WTC11 (cell line): ENCODE data around the gene DENND5A. TPM values are rescaled to one million over a fixed set of nuclear protein-coding genes. Genes with fewer than 3 reads are reported as not detected.

Source experiments
- ATAC-seq: fragments of 200-7000 bp; cut with Tn5 transposase; 2 replicates; pipeline ENCODE4 v1.10.0; 2021; ENCODE audit warnings: mild to moderate bottlenecking, moderate library complexity
- CTCF ChIA-PET: fragments of 300-600 bp; sonication (Branson Sonifier 250); formaldehyde crosslinking; loops from one replicate; lab custom pipeline; 2021; ENCODE audit warnings: antibody characterized with exemption; lab: Charles Lee
- POLR2A ChIA-PET: fragments of 350-600 bp; sonication (Branson Sonifier 250); formaldehyde crosslinking; loops from one replicate; lab custom pipeline; 2021; ENCODE audit warnings: antibody characterized with exemption; lab: Charles Lee
- DNase-seq: peaks from one replicate; pipeline ENCODE4 v3.0.0; 2021; ENCODE audit warnings: low spot score
- H3K27ac Mint-ChIP-seq: 2 replicates; pipeline ENCODE4 v1.8.0; 2021; ENCODE audit warnings: mixed read lengths
- H3K27me3 Mint-ChIP-seq: 2 replicates; pipeline ENCODE4 v1.8.0; 2021; ENCODE audit warnings: low read depth, mild to moderate bottlenecking, moderate library complexity, mixed read lengths
- H3K36me3 Mint-ChIP-seq: 2 replicates; pipeline ENCODE4 v1.8.0; 2021; ENCODE audit warnings: mixed read lengths
- H3K4me1 Mint-ChIP-seq: 2 replicates; pipeline ENCODE4 v1.8.0; 2022; ENCODE audit warnings: mixed read lengths
- H3K4me3 Mint-ChIP-seq: 2 replicates; pipeline ENCODE4 v1.8.0; 2021; ENCODE audit warnings: mild to moderate bottlenecking, moderate library complexity, mixed read lengths
- H3K9me3 Mint-ChIP-seq: 2 replicates; pipeline ENCODE4 v1.8.0; 2021; ENCODE audit warnings: mixed read lengths
- AR ChIP-seq: fragments of 250-450 bp; sonication (Bioruptor Pico); IDR thresholded peaks from 2 replicates; pipeline ENCODE4 v1.9.0; 2021; ENCODE audit warnings: mild to moderate bottlenecking
- ARID4B ChIP-seq: sonication (generic); formaldehyde crosslinking; IDR thresholded peaks from 2 replicates; pipeline ENCODE4 v1.8.0; 2023; ENCODE audit warnings: missing genetic modification reagents, mild to moderate bottlenecking, borderline replicate concordance
- ATF1 ChIP-seq: sonication (generic); formaldehyde crosslinking; IDR thresholded peaks from 2 replicates; pipeline ENCODE4 v1.8.1; 2023; ENCODE audit warnings: mild to moderate bottlenecking, moderate library complexity, missing genetic modification reagents
- ATF2 ChIP-seq: sonication (generic); formaldehyde crosslinking; IDR thresholded peaks from 2 replicates; pipeline ENCODE4 v1.8.1; 2022; ENCODE audit warnings: low read depth, missing genetic modification reagents, borderline replicate concordance
- CREB1 ChIP-seq: sonication (generic); formaldehyde crosslinking; IDR thresholded peaks from 2 replicates; pipeline ENCODE4 v1.8.0; 2023; ENCODE audit warnings: mild to moderate bottlenecking, missing genetic modification reagents
- E2F1 ChIP-seq: sonication (generic); formaldehyde crosslinking; IDR thresholded peaks from 2 replicates; pipeline ENCODE4 v1.8.0; 2022; ENCODE audit warnings: mild to moderate bottlenecking, missing genetic modification reagents
- FOXP4 ChIP-seq: sonication (generic); formaldehyde crosslinking; IDR thresholded peaks from 2 replicates; pipeline ENCODE4 v1.8.0; 2022; ENCODE audit warnings: mild to moderate bottlenecking, missing genetic modification reagents
- GTF2I ChIP-seq: fragments of 250-450 bp; sonication (Bioruptor Pico); conservative IDR thresholded peaks from 2 replicates; pipeline ENCODE4 v1.4.0; 2021; ENCODE audit warnings: mild to moderate bottlenecking
- IRF2 ChIP-seq: sonication (generic); formaldehyde crosslinking; IDR thresholded peaks from 2 replicates; pipeline ENCODE4 v1.8.0; 2022; ENCODE audit warnings: low read depth, missing genetic modification reagents, borderline replicate concordance
- MLX ChIP-seq: sonication (generic); formaldehyde crosslinking; IDR thresholded peaks from 2 replicates; pipeline ENCODE4 v1.8.1; 2023; ENCODE audit warnings: mild to moderate bottlenecking, missing genetic modification reagents, moderate library complexity
- MXD4 ChIP-seq: fragments of 250-450 bp; sonication (Bioruptor Pico); IDR thresholded peaks from 2 replicates; pipeline ENCODE4 v1.8.0; 2021; ENCODE audit warnings: mild to moderate bottlenecking, moderate library complexity, borderline replicate concordance
- MYBL2 ChIP-seq: sonication (generic); formaldehyde crosslinking; IDR thresholded peaks from 2 replicates; pipeline ENCODE4 v1.8.1; 2023; ENCODE audit warnings: mild to moderate bottlenecking, moderate library complexity, missing genetic modification reagents
- NFATC4 ChIP-seq: fragments of 250-450 bp; sonication (Bioruptor Pico); IDR thresholded peaks from 2 replicates; pipeline ENCODE4 v1.9.0; 2021; ENCODE audit warnings: mild to moderate bottlenecking
- NR1H2 ChIP-seq: sonication (generic); formaldehyde crosslinking; IDR thresholded peaks from 2 replicates; pipeline ENCODE4 v1.9.0; 2021; ENCODE audit warnings: mild to moderate bottlenecking, moderate library complexity, missing genetic modification reagents
- NR3C1 ChIP-seq: sonication (generic); formaldehyde crosslinking; conservative IDR thresholded peaks from 2 replicates; pipeline ENCODE4 v1.8.1; 2023; ENCODE audit warnings: low read depth, mild to moderate bottlenecking, missing genetic modification reagents
- PRRX2 ChIP-seq: fragments of 250-450 bp; sonication (Bioruptor Pico); IDR thresholded peaks from 2 replicates; pipeline ENCODE4 v1.8.0; 2021; ENCODE audit warnings: mild to moderate bottlenecking
- RELA ChIP-seq: sonication (generic); formaldehyde crosslinking; IDR thresholded peaks from 2 replicates; pipeline ENCODE4 v1.8.1; 2022; ENCODE audit warnings: missing genetic modification reagents, mild to moderate bottlenecking, borderline replicate concordance
- SOX15 ChIP-seq: fragments of 250-450 bp; sonication (Bioruptor Pico); IDR thresholded peaks from 2 replicates; pipeline ENCODE4 v1.9.0; 2021; ENCODE audit warnings: mild to moderate bottlenecking
- SP1 ChIP-seq: sonication (generic); formaldehyde crosslinking; conservative IDR thresholded peaks from 2 replicates; pipeline ENCODE4 v1.8.1; 2022; ENCODE audit warnings: missing genetic modification reagents
- ZBTB43 ChIP-seq: sonication (generic); formaldehyde crosslinking; IDR thresholded peaks from 2 replicates; pipeline ENCODE4 v1.8.1; 2023; ENCODE audit warnings: mild to moderate bottlenecking, missing genetic modification reagents
- ZNF121 ChIP-seq: sonication (generic); formaldehyde crosslinking; IDR thresholded peaks from 2 replicates; pipeline ENCODE4 v1.8.0; 2023; ENCODE audit warnings: missing genetic modification reagents
- ZNF423 ChIP-seq: fragments of 250-450 bp; sonication (Bioruptor Pico); IDR thresholded peaks from 2 replicates; pipeline ENCODE4 v2.1.2; 2022; ENCODE audit warnings: mild to moderate bottlenecking, moderate library complexity
- total RNA-seq: library from RNA; stranded (reverse); gene quantifications from 3 replicates; pipeline ENCODE4 v1.2.3, GENCODE V29; 2021

Gene DENND5A
- total RNA-seq, 1 experiment from 2014 or later, result 69.3 TPM

GRCh38 chr11:9201372-9202162, 63.6 kb downstream of the DENND5A start:
- CTCF ChIA-PET, result no interaction called here

GRCh38 chr11:9200471-9200870, 64.7 kb downstream of the DENND5A start:
- DNase-seq (no peak), ATAC-seq (no peak)
- CTCF ChIA-PET, result no interaction called here
- H3K27ac Mint-ChIP-seq, result peak overlapping the region; percentile 18; the same call in 1 of the 2 replicates
- no peaks in the 10 kb centered on the region for H3K9me3 Mint-ChIP-seq
- H3K4me3 Mint-ChIP-seq, result no peak overlapping the region
- H3K36me3 Mint-ChIP-seq, result peaks cover 22% of the 10 kb centered on the region
- POLR2A ChIA-PET, result interaction anchor here (0.6 kb wide), 1 partner anchor 453 kb away, joined by 3 read pairs; no protein-coding TSS in a partner anchor
- TF ChIP-seq ATF1 (CRISPR knock-in tag) (no peak), GTF2I (CRISPR knock-in tag) (no peak), CREB1 (no peak), IRF2 (CRISPR knock-in tag) (no peak), MLX (CRISPR knock-in tag) (no peak), MYBL2 (no peak), E2F1 (CRISPR knock-in tag) (no peak), AR (CRISPR knock-in tag) (no peak), ATF2 (CRISPR knock-in tag) (no peak), PRRX2 (CRISPR knock-in tag) (no peak), ZBTB43 (CRISPR knock-in tag) (no peak), SOX15 (no peak), ZNF423 (no peak), NFATC4 (no peak), FOXP4 (CRISPR knock-in tag) (no peak), NR3C1 (CRISPR knock-in tag) (no peak), RELA (CRISPR knock-in tag) (no peak), SP1 (CRISPR knock-in tag) (no peak), ARID4B (CRISPR knock-in tag) (no peak), NR1H2 (no peak)
- H3K27me3 Mint-ChIP-seq, result no peaks in the 10 kb centered on the region
- H3K4me1 Mint-ChIP-seq, result peaks cover 4% of the 10 kb centered on the region; the same call in 1 of the 2 replicates

More at GRCh38 chr11:9201372-9202162, 63.6 kb downstream of the DENND5A start:
- POLR2A ChIA-PET, result no interaction called here
- H3K27me3 Mint-ChIP-seq, result no peaks in the 10 kb centered on the region
- TF ChIP-seq ZNF121 (CRISPR knock-in tag) (peak; percentile 95), MXD4 (CRISPR knock-in tag) (no peak)
- TF ChIP-seq, all 79 proteins: peak for 1
- no peak for DNase-seq
- Mint-ChIP-seq H3K4me3 (no peak overlapping the region), H3K4me1 (peaks cover 4% of the 10 kb centered on the region; the same call in 1 of the 2 replicates), H3K36me3 (peaks cover 20% of the 10 kb centered on the region), H3K9me3 (no peaks in the 10 kb centered on the region), H3K27ac (no peak overlapping the region)
- no peak for ATAC-seq
